Measurements from ENCODE around the gene PAPSS2.
"Not testable (repeated sequence)": the region's sequence is repeated elsewhere in the genome, so short reads cannot be mapped to it uniquely, and the experiment has no call there.

Gene PAPSS2

DNA sequence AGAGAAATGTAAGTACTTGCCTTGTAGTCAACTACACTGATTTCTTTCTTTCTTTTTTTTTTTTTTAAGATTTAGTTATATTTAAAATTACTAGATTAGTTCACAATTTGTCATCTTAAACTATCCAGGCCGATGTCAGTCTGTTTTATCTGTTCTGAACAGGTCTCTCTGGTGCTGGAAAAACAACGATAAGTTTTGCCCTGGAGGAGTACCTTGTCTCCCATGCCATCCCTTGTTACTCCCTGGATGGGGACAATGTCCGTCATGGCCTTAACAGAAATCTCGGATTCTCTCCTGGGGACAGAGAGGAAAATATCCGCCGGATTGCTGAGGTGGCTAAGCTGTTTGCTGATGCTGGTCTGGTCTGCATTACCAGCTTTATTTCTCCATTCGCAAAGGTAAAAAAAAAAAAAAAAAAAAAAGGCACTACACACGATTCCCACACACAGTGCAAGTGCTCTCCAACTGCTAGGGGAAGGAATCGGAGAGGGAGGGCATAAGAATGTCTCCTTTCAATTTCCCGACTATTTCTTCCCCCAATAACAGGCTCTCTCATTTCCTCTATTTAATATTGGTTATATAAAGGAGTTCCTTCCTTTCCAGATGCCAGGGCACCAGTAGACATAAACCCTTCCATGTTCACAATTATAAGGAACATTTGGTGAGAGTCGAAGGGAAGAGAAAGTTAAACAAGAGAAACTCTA, 53.4 kb downstream of the PAPSS2 start:
- FAIRE-seq, result no peak

DNA sequence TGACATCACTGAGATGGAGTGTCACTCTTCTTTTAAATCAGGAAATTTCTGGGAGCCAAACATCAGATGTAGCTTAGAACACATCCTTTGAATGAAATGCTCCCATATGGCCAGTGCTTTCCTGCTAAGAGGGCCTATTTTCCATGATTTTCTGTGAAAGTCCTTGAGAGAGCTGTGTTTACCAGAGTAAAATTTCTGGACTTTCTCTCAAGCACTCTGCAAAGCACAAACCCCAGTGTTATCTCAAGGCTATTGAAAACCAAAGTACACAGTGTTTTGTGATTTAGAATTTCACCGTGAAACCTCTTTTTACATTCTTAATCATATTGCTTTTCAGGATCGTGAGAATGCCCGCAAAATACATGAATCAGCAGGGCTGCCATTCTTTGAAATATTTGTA, 54.0 kb downstream of the PAPSS2 start:
- no peak for FAIRE-seq

DNA sequence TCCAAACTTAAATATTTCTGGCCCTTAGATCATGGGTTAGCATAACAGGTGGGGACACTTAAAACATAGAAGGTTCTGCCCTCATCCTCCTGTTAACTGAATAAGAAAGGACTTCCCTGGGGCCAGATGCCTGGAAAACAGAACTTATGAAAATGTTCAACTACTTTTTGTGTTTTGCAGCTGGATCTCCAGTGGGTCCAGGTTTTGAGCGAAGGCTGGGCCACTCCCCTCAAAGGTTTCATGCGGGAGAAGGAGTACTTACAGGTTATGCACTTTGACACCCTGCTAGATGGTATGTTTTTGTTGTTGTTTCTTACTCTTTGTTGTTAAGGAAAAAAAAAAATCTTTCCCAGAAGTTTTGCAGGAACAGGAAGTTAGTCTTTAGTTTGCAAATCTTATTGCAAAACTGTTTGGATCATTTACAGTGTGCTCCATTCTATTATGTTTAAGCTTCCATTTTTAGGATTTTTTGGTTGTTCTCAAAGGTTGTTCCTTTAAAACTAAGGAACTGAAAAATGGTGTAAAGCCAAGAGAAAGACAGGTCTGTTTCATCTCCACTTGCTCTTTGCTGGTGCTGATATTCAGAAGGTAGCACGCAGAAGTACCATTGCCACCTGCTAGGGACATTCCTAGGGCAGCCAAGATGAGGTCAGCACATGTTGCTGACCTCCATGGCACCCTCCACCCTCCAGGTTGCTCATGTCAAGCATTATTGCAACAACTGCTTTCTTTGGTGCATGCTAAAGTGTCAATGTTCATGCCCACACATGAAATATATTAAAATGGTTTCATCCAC, 56.1 kb downstream of the PAPSS2 start:
- no peak for FAIRE-seq

DNA sequence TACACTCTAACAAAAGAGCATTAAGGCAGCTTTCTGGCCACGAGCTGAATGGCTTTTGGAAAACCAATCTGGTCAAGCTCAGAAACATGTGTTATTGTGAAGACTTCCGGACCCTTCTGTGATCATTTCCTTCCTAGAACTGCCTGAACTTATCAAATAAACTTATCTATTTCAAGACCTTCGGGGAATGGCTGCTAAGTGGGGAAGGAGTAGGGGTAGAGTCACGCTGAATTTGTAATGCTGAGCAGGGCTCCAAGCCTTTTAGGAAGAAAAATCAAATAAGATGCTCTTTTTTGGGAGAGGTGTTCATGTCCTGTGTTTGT, 56.6 kb downstream of the PAPSS2 start:
- FAIRE-seq, result no peak

DNA sequence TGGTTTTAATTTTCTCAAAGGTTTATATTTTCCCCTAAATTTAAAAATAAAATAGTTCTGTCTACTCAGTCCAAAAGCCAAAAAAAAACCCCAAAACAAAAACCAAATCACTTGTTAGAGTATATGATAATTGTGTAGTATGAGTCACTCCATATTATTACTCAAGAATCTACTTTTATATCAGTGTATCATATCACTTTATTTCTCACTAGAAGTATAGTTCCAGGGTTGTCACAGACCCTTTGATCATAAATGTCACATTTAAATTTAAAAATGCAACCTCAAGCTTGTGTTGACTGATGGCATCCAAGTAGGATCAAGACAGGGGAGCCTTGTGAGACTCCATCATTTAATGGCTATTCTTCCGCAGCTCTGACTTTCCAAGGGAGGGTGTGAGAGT, 61.0 kb downstream of the PAPSS2 start:
- FAIRE-seq, result no peak

DNA sequence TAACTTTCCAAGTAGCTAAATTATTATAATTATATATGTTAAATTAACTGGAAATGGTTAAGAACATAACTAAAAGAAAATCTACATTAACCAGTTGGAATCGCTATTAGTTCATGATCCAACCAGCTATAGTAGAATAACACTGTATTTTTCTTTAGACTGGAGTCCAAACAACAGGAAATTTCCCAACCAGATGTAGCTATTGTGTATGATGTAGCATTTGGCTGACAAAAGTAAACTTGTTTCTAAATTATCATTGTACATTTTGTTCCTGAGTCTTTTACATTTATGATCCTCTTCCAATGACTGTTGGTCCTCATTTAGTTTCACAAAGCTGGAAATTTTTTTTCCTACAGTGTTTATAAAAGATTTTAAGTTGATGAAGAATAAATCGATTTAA, 62.1 kb downstream of the PAPSS2 start:
- FAIRE-seq, result peak; percentile 48

DNA sequence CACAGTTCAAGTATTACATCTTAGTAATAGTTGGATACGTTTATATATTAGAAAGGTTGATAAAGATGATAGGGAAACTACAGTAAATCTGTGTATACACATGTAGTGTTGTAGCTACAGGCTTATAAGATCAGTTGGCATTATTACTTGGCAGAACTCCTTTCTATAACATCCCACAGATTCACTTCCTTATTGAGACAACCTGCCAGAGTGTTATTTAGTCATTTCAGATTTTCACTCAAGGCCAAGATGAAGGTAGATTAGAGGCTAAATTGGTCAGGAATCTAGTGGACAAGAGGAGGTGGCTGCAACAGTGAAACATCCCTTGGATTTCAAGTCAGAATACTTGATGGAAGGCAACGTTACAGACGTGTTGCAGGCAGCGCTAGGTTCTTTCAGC, 63.0 kb downstream of the PAPSS2 start:
- FAIRE-seq, result no peak

DNA sequence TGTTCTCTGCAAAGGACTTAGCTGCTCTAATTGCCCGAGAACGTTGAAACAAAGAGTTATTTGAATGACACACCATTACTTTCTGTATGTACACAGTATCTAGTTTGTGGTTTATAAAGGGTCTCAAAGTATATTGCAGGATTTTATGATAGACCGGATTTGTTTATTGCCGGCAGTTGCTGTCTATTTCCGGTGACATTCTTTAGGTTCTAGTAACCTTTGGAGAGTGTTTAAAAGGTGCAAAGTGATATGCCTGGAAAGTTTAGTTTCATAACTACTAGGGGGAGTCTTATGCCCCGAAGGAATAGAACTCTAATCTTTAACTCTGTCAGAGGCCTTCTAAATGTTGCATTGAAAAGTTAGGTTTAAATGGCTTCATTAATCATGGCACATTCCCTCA, 63.8 kb downstream of the PAPSS2 start:
- no peak for FAIRE-seq

DNA sequence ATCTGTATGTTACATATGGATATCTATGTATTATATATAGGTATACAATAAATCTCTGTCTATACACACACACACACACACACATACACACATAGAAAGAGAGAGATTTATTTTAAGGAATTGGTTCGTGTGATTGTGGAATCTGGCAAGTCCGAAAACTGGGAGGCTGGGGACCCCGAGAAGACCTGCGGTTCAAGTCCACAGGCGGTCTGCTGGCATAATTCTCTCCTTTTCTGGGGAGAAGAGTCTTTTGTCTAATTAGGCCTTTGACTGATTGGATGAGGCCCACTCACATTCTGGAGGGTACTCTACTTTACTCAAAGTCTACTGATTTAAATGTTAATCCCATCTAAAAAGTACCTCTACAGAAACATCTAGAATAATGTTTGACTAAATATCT, 65.1 kb downstream of the PAPSS2 start:
- FAIRE-seq, result no peak

DNA sequence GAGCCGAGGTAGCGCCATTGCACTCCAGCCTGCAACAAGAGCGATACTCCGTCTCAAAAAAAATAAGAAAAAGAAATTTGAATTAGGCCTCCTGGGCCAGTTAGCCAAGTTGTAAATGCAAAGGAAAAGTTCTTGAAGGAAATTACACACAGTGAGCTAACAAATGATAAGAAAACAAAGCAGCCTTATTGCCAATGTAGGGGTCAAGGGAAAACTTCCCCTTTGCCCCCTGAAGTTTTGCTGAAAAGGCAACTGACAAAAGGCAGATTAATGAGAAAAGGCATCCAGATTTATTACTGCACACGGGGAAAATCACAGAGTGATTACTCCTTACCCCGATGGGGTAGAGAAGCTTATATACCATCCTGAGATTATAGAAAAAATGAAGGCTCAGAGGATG, 70.3 kb downstream of the PAPSS2 start:
- FAIRE-seq, result no peak

DNA sequence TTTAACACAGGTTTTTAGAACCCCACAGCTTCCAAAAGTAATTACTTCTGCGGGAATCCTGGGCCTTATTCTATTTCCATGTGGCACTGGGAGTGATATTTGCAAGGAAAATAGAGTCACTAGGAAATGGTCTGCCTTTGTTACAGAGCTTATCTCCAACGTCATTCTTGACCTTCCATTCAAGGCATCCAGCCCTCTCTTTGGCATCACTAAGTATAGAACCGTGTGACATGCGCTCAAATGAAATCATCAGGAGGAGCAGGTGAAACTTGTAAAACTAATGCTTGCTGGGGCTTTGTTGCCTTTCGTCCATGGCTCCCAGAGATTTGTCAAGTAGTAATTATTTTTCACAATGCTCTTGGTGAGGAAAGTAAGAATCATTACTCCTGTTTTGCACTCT, 73.4 kb downstream of the PAPSS2 start:
- FAIRE-seq, result no peak

DNA sequence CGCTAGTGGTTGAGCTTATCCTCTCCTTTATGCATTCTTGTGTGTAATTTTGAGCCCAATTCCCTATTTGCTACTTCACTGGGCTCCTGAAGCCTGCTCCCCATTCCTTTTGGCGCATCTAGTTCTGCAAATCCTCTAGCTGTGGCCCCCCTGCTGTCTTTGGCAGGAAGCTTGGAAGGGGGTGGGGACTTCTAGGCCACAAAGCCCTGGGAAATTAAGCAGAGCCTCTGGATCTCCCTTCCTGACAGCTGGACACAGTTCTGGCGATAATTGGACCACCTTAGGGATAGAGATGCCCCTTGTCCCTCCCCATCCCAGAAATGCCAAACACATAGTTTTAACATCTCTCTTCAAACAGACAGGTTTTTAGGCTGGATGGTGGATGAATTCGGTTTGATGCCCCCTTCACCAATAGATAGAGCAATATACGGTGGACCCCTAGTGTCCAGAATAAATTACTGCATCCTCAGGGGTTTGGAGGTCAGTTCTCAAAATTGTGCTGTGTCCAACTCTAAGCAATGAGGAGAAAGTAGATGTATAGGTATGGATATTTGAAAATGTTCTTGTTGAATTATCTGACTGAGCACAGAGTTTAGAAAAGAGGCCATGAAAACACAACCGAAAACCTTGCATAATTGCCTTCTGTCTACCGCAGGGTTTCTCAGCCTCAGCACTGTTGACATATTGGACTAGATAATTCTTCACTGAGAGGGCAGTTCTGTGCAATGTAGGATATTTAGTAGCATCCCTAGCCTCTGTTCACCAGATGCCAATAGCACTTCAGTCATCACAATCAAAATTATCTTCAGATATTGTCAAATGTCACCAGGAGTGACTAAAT, 75.5 kb downstream of the PAPSS2 start:
- FAIRE-seq, result peak; percentile 88

DNA sequence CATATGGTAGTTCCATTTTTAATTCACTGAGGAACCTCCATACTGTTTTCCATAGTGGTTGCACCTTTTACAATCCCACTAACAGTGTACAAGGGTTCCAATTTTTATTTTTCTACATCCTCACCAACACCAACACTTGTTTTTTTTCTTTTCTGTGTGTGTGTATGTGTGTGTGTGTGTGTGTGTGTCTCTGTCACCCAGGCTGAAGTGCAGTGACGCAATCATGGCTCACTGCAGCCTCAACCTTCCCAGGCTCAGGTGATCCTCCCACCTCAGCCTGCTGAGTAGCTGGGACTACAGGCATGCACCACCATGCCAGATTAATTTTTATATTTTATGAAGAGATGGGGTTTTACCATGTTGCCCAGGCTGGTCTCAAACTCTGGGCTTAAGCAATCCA, 78.6 kb downstream of the PAPSS2 start:
- FAIRE-seq, result not testable (repeated sequence)

DNA sequence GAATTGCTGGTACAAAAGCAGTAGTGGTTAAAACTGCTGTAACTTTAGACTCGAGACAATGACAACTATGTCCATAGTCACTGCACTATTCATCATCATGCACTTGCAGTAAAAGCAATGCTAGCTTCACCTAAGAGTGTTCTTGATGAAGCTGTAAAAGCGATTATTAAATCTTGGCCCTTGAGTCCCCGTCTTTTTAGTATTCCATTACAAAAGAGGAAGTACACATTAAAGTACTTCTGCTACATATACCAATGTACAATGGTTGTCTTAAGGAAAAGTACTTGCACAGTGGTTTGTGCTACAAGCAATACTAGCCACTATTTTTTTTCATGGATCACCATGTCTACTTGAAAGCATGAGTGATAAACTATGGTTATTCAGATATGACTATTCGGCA, 80.0 kb downstream of the PAPSS2 start:
- no peak for FAIRE-seq

DNA sequence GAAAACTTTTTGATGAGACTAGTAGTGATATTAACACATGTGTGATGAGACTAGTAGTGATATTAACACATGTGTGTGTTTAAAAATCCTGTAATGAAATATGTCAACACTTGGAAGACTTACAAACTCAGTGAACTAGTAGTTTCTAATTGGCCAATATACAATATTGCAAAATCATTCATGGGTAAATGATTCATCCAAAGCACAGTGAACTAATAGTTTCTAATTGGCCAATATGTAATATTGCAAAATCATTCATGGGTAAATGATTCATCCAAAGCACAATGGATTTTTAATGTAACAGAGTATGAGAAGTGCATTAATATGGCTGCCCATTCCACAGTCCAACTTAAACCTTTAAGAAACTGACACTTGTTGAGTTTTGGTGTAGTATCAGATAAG, 80.6 kb downstream of the PAPSS2 start:
- no peak for FAIRE-seq

DNA sequence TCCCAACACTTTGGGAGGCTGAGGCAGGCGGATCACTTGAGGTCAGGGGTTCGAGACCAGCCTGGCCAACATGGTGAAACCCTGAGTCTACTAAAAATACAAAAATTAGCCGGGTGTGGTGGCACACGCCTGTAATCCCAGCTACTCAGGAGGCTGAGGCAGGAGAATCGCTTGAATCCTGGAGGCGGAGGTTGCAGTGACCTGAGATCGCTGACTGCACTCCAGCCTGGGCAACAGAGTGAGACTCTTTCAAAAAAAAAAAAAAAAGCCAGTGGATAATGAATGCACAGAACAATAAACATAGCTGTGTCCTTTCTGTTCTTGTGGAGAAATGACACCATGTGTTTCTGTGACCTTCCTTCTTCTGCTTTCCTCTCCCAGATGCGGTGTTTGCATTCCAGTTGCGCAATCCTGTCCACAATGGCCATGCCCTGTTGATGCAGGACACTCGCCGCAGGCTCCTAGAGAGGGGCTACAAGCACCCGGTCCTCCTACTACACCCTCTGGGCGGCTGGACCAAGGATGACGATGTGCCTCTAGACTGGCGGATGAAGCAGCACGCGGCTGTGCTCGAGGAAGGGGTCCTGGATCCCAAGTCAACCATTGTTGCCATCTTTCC, 83.4 kb downstream of the PAPSS2 start:
- not testable (repeated sequence) for FAIRE-seq

DNA sequence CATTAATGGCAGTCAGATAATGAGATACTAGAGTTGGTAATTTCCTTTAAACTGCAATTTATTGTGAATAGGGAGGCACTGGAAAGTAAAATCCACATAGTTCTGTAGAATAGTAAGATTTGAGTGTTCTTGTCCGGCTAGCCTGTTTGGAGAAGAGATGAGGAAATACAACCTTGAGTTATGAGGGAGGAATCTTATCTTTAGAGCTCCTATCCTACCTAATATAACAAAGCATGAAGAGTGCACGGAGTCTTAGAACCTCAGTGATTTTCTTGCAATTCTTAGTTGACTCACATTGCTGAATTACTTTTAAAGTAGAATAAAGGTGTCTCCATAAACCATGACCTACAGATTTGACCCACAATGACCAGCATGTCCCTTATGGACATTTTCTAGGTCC, 84.9 kb downstream of the PAPSS2 start:
- FAIRE-seq, result no peak

DNA sequence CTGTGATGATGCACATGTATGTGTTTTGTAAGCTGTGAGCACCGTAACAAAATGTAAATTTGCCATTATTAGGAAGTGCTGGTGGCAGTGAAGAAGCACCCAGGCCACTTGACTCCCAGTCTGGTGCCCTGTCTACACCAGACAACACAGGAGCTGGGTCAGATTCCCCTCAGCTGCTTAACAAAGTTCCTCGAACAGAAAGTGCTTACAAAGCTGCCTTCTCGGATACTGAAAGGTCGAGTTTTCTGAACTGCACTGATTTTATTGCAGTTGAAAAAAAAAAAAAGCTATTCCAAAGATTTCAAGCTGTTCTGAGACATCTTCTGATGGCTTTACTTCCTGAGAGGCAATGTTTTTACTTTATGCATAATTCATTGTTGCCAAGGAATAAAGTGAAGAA, 87.2 kb downstream of the PAPSS2 start:
- FAIRE-seq, result no peak

DNA sequence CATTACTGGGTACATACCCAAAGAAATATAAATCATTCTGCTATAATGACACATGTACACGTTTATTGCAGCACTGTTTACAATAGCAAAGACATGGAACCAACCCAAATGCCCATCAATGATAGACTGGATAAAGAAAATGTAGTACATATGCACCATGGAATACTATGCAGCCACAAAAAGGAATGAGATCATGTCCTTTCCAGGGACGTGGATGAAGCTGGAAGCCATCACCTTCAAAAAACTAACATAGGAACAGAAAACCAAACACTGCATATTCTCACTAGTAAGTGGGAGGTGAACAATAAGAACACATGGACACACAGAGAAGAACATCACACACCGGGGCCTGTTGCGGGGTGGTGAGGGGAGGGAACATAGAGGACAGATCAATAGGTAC, 88.6 kb downstream of the PAPSS2 start:
- FAIRE-seq, result not testable (repeated sequence)

DNA sequence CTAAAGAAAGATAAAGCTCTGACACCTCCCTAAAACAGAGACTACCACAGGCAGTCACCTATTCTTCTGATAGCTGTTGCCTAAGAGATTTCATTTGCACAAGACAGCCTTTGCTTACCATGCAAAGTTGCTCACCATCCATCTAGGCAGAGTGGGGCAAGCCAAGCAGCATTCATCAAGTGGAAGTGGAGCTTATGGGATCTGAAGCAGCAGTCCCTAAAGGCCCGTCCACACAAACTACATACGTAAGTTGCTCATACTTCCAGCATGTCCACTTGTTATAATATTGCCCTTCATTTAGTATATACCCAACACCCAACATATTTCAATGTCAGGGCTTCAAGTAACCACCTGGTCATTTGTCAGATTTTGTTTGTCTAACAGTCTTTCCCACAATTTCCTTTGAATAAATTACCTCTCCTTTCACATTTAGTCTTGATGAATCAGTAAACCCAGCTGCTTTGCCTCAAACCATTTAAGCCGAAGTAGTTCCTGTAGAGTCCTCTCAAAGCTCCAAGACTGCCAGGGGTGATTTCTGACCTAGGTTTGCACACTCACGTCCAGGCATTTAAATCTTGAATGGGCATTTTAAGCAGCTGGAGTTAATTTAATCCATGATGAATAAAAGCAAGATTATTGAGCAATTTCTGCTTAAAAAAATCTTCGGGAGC, 90.5 kb downstream of the PAPSS2 start:
- FAIRE-seq, result no peak

DNA sequence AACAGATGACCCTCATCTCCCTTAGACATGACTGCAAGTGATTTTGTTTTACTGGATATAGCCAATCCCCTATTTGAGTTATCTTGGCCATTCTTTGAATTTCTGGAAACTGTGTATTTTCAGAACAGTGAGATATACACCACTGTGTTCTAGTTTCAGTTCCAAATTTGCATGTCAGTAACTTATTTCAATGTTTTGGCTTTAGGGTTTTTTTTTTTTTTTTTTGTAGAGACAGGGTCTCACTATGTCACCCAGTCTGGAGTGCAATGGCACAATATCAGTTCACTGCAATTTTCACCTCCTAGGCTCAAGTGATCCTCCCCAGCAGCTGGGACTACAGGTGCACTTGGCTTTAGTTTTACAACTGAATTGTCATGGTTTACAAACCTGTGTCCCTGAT, 91.1 kb downstream of the PAPSS2 start:
- no peak for FAIRE-seq

DNA sequence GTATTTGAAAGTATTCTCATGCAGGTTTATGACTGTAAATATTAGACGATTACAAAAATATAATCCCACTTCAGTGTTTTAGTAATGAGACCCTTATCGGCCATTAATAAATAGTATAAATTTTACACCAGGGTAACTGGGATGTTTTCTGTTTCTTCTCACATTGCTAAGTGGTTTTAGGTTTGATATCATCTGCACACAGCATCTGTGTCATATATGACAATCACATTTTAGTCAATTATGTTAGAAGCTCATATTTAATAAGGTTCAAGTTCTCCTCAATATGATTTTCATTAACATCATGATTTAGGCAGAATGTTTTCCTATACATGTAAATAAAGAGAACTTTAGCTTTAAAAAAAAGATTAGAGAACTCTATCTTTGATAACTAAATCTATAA, 91.6 kb downstream of the PAPSS2 start:
- FAIRE-seq, result no peak

DNA sequence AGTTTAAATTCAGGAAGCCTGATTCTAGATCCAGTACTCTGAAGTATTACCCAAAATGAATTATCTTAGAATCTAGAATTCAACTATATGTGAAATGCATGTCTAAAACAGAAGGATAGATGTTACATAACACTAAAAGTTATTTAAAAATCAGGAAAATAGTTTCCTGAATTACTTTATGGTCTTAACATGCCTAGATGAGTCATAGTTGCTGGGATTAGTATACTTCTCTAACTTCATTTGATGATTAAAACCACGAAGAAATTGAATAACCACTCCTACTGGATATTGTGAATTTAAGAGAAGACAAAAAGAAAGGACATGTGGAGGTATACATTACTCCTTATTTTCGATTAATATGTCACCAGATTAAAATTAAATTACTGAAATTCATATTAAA, 92.9 kb downstream of the PAPSS2 start:
- no peak for FAIRE-seq

Measured in A204.1 (cell line).